SK-N-SH (cell line): ENCODE measurements around the gene SHCBP1L. TPM values are rescaled to one million over a fixed set of nuclear protein-coding genes. Genes with fewer than 3 reads are reported as not detected.

ENCODE experiments used
- CTCF ChIA-PET: fragments of 300-600, 350-600 bp; formaldehyde crosslinking; extraction: SDS; loops from one replicate; lab custom pipeline; 2021; lab: Yijun Ruan, JAX
- POLR2A ChIA-PET: fragments of 350-600 bp; sonication (Branson Sonifier 250); formaldehyde crosslinking; extraction: SDS; loops from one replicate; lab custom pipeline; 2020; ENCODE audit warnings: antibody characterized with exemption, inconsistent platforms; lab: Yijun Ruan, JAX
- DNase-seq: peaks from one replicate; pipeline ENCODE4 v3.0.0; 2012
- H2AFZ ChIP-seq: fragments of 200-600 bp; sonication (generic); 2 replicates; pipeline ENCODE4 v1.8.1; 2016; ENCODE audit warnings: antibody characterized with exemption, mild to moderate bottlenecking, low read depth
- H3F3A ChIP-seq: fragments of 200-600 bp; sonication (generic); replicated peaks from 2 replicates; pipeline ENCODE3; 2016; ENCODE audit warnings: antibody characterized with exemption, mild to moderate bottlenecking; ENCODE audit not compliant: insufficient read depth
- H3K27ac ChIP-seq, 2 experiments: fragments of 200-500 bp in 1 of 2; fragments of 200-600 bp in 1 of 2; sonication (Bioruptor generic) in 1 of 2; sonication (generic), shearing (Covaris generic) in 1 of 2; 2 replicates each; pipeline versions ENCODE4 v1.5.1 to v1.6.1; 2014 to 2016; ENCODE audit warnings: low read depth in 2 of 2, inconsistent platforms in 1 of 2, low read length in 1 of 2, mild to moderate bottlenecking in 1 of 2, mixed read lengths in 1 of 2
- H3K27me3 ChIP-seq: fragments of 200-600 bp; sonication (generic), shearing (Covaris generic); 2 replicates; pipeline ENCODE4 v1.6.1; 2016; ENCODE audit warnings: mixed run types; ENCODE audit not compliant: insufficient read depth
- H3K36me3 ChIP-seq, 2 experiments: fragments of 200-500 bp in 1 of 2; fragments of 200-600 bp in 1 of 2; sonication (Bioruptor generic) in 1 of 2; sonication (generic) in 1 of 2; replicated peaks in 1 of 2; 2 replicates each; pipeline versions ENCODE3 to v1.5.1; 2014 to 2016; ENCODE audit warnings: low read length in 1 of 2, mild to moderate bottlenecking in 1 of 2; ENCODE audit not compliant: insufficient read depth in 2 of 2, control insufficient read depth in 1 of 2
- H3K4me1 ChIP-seq, 2 experiments: fragments of 200-500 bp in 1 of 2; fragments of 200-600 bp in 1 of 2; sonication (Bioruptor generic) in 1 of 2; sonication (generic), shearing (Covaris generic) in 1 of 2; 2 replicates each; pipeline versions ENCODE4 v1.5.1 to v1.6.1; 2014 to 2016; ENCODE audit warnings: low read depth in 1 of 2, low read length in 1 of 2, mixed run types in 1 of 2; ENCODE audit not compliant: insufficient read depth in 2 of 2, control insufficient read depth in 1 of 2
- H3K4me2 ChIP-seq: fragments of 200-600 bp; sonication (generic), shearing (Covaris generic); 2 replicates; pipeline ENCODE4 v1.6.1; 2017; ENCODE audit warnings: mixed run types
- H3K4me3 ChIP-seq, 2 experiments: fragments of 200-500 bp in 1 of 2; fragments of 200-600 bp in 1 of 2; sonication (Bioruptor generic) in 1 of 2; sonication (generic), shearing (Covaris generic) in 1 of 2; 2 replicates each; pipeline versions ENCODE4 v1.5.1 to v1.8.1; 2014 to 2016; ENCODE audit warnings: low read depth in 2 of 2, inconsistent platforms in 1 of 2, low read length in 1 of 2, mild to moderate bottlenecking in 1 of 2, mixed read lengths in 1 of 2, moderate library complexity in 1 of 2
- H3K79me2 ChIP-seq: fragments of 200-600 bp; sonication (generic); 2 replicates; pipeline ENCODE4 v1.8.1; 2017; ENCODE audit warnings: mild to moderate bottlenecking; ENCODE audit not compliant: insufficient read depth
- H3K9ac ChIP-seq: fragments of 200-600 bp; sonication (generic); 2 replicates; pipeline ENCODE4 v1.6.1; 2017; ENCODE audit warnings: mixed run types
- H3K9me2 ChIP-seq: fragments of 200-600 bp; sonication (generic); 2 replicates; pipeline ENCODE4 v1.6.1; 2017; ENCODE audit warnings: mixed run types
- H3K9me3 ChIP-seq: fragments of 200-600 bp; sonication (generic); 2 replicates; pipeline ENCODE4 v1.6.1; 2017; ENCODE audit warnings: mixed run types, mild to moderate bottlenecking, moderate library complexity
- H4K20me1 ChIP-seq: fragments of 200-600 bp; sonication (generic); 2 replicates; pipeline ENCODE4 v1.6.1; 2017; ENCODE audit warnings: mild to moderate bottlenecking, mixed run types; ENCODE audit not compliant: insufficient read depth
- GATA2 ChIP-seq: sonication (generic); formaldehyde crosslinking; IDR thresholded peaks from 2 replicates; pipeline ENCODE4 v1.5.0; 2020; ENCODE audit warnings: mild to moderate bottlenecking, missing genetic modification reagents
- IRF3 ChIP-seq: fragments of 150-350 bp; IDR thresholded peaks from 2 replicates; pipeline ENCODE4 v1.6.1; 2016; ENCODE audit warnings: mild to moderate bottlenecking, low read depth, low read length
- MAX ChIP-seq: IDR thresholded peaks from 2 replicates; pipeline ENCODE4 v1.4.0; 2012; ENCODE audit warnings: low read depth
- SIN3A ChIP-seq: IDR thresholded peaks from 2 replicates; pipeline ENCODE4 v1.6.1; 2012; ENCODE audit warnings: low read depth, mild to moderate bottlenecking, low read length, moderate library complexity, borderline replicate concordance
- TAF1 ChIP-seq: IDR thresholded peaks from 2 replicates; pipeline ENCODE4 v1.6.1; 2012; ENCODE audit warnings: low read depth, mild to moderate bottlenecking, low read length, moderate library complexity, borderline replicate concordance
- TEAD4 ChIP-seq: IDR thresholded peaks from 2 replicates; pipeline ENCODE4 v1.4.0; 2012; ENCODE audit warnings: mild to moderate bottlenecking, borderline replicate concordance; ENCODE audit not compliant: insufficient read depth
- USF2 ChIP-seq: fragments of 150-350 bp; IDR thresholded peaks from 2 replicates; pipeline ENCODE4 v1.6.1; 2017; ENCODE audit warnings: antibody characterized with exemption, low read length, low read depth, borderline replicate concordance
- ZBTB33 ChIP-seq: IDR thresholded peaks from 2 replicates; pipeline ENCODE4 v1.4.0; 2012; ENCODE audit warnings: low read depth, borderline replicate concordance
- WGBS: methylation state at CpG from one replicate; pipeline ENCODE4 v1.1.6; 2017; ENCODE audit warnings: low lambda C conversion rate; 5-methylcytosine and 5-hydroxymethylcytosine counted together
- polyA plus RNA-seq, 3 experiments: library from polyadenylated mRNA; depleted of rRNA; stranded (reverse); fragments of >200 nt; gene quantifications; 2 replicates each; pipeline ENCODE4 v1.2.3, GENCODE V29; 2012
- TF ChIP-seq, protein P1 (sequence below): IDR thresholded peaks from 2 replicates; pipeline ENCODE4; 2012

The SHCBP1L gene
- polyA plus RNA-seq, 1 of the 3 experiments (the other 2 are of a cell fraction): not detected

DNA sequence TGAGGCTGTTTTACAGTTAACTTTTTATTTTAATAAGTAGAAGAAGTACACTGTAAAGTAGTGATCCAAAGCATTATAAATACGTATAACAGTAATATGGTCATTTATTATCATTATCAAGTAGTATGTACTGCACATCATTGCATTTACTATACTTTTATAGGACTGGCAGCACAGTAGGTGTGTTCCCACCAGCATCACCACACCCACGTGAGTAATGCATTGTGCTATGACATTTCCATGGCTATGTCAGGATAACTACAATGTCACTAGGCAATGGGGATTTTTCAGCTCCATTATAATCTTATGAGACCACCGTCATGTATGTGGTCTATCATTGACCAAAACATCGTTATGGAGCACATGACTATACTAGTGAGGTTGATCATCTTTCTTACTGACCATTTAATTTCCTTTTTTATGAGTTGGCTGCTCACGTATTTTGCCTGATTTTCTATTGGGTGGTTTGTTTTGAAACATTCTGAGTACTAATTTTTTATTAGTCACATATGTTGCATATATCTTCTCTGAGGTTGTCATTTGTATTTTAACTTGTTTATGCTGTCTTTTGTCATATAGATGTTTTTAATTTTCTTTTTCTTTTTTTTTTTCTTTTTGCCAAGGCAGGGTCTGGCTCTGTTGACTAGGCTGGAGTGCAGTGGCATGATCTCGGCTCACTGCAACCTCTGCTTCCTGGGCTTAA, 25.3 kb upstream of the SHCBP1L start:
- H3K4me2 ChIP-seq: no peak overlapping the region
- POLR2A ChIA-PET: no interaction called here

More for the DNA sequence above, 25.3 kb upstream of the SHCBP1L start:
- no peak overlapping the region for H3K4me3 ChIP-seq
- H3K27ac ChIP-seq: no peak overlapping the region
- H2AFZ ChIP-seq: no peak overlapping the region
- no peak for DNase-seq
- TF ChIP-seq SIN3A: no peak
- TF ChIP-seq, protein P1, sequence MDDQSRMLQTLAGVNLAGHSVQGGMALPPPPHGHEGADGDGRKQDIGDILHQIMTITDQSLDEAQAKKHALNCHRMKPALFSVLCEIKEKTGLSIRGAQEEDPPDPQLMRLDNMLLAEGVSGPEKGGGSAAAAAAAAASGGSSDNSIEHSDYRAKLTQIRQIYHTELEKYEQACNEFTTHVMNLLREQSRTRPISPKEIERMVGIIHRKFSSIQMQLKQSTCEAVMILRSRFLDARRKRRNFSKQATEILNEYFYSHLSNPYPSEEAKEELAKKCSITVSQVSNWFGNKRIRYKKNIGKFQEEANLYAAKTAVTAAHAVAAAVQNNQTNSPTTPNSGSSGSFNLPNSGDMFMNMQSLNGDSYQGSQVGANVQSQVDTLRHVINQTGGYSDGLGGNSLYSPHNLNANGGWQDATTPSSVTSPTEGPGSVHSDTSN: no peak
- no peak for TF ChIP-seq USF2
- no peak for TF ChIP-seq MAX
- no peak for TF ChIP-seq IRF3
- TF ChIP-seq TEAD4: no peak
- TF ChIP-seq TAF1: no peak
- no peak for TF ChIP-seq ZBTB33
- TF ChIP-seq GATA2 (CRISPR knock-in tag): no peak
- TF ChIP-seq, all 33 proteins: peak for 0
- WGBS: 87% methylated on average over 6 of the region's 6 CpGs
- H3F3A ChIP-seq: no peaks in the 10 kb centered on the region
- no peak overlapping the region for H3K9ac ChIP-seq
- no peaks in the 10 kb centered on the region for H3K9me3 ChIP-seq
- no peaks in the 10 kb centered on the region for H3K27me3 ChIP-seq
- H3K4me1 ChIP-seq: no peaks in the 10 kb centered on the region
- H4K20me1 ChIP-seq: no peaks in the 10 kb centered on the region
- CTCF ChIA-PET: interaction anchor here (1.1 to 3.7 kb wide), 2 partner anchors 16 to 507 kb away, joined by 3 to 10 read pairs; no protein-coding TSS in a partner anchor
- no peaks in the 10 kb centered on the region for H3K36me3 ChIP-seq
- no peaks in the 10 kb centered on the region for H3K79me2 ChIP-seq
- H3K9me2 ChIP-seq: no peaks in the 10 kb centered on the region
